Stimulated activated CD4-positive, alpha-beta T cell treated with anti-CD3 and anti-CD28 coated beads, Interleukin-15, amount 100 ng/mL, for 48 hours (primary cell): Measurements from ENCODE around the gene TMEM74B.

Source experiments
- DNase-seq, 2 donors: peaks; one replicate each; pipeline ENCODE4 v3.0.0-alpha.2; 2020; ENCODE audit warnings: low read depth in 2 of 2

TMEM74B gene

GRCh38 chr20:1205802-1206201 lies 21.0 kb upstream of the TMEM74B start:
- DNase-seq, result no peak

- no peak for DNase-seq
These were observed 19.8 kb upstream of the TMEM74B start for GRCh38 chr20:1204576-1204975.

- DNase-seq, result no peak
These were observed 19.3 kb upstream of the TMEM74B start for GRCh38 chr20:1204113-1204512.

- DNase-seq, result no peak
These were observed 18.8 kb upstream of the TMEM74B start for GRCh38 chr20:1203630-1204029.

- no peak for DNase-seq
These were observed 18.2 kb upstream of the TMEM74B start, which contains the start of gene C20orf202 for GRCh38 chr20:1202762-1203504. Gene C20orf202, plus strand, starts transcription at chr20:1203454. Its CDS starts 132 bp downstream, at chr20:1203586.

GRCh38 chr20:1199964-1200363 lies 15.2 kb upstream of the TMEM74B start:
- DNase-seq, result no peak

GRCh38 chr20:1199212-1199873 lies 14.6 kb upstream of the TMEM74B start:
- DNase-seq, result no peak

- DNase-seq, result no peak
These were observed 14.0 kb upstream of the TMEM74B start for GRCh38 chr20:1198751-1199150.

GRCh38 chr20:1197801-1198200 lies 13.0 kb upstream of the TMEM74B start:
- no peak for DNase-seq

- no peak for DNase-seq
These were observed 11.9 kb upstream of the TMEM74B start for GRCh38 chr20:1196634-1197033.

GRCh38 chr20:1195226-1195625 lies 10.4 kb upstream of the TMEM74B start:
- DNase-seq, result no peak

GRCh38 chr20:1191299-1191698 lies 6.5 kb upstream of the TMEM74B start:
- no peak for DNase-seq

- no peak for DNase-seq
These were observed 6.1 kb upstream of the TMEM74B start for GRCh38 chr20:1190847-1191246.

- DNase-seq, result no peak
These were observed 5.0 kb upstream of the TMEM74B start for GRCh38 chr20:1189827-1190226.

- no peak for DNase-seq
These were observed 3.6 kb upstream of the TMEM74B start for GRCh38 chr20:1188347-1188746.

- DNase-seq, result no peak
These were observed 2.9 kb upstream of the TMEM74B start for GRCh38 chr20:1187605-1188171.

GRCh38 chr20:1186367-1186991 lies 1.7 kb upstream of the TMEM74B start:
- no peak for DNase-seq

- peak; percentile 30 to 39 for DNase-seq
These were observed 1.1 kb upstream of the TMEM74B start for GRCh38 chr20:1185790-1186334.

GRCh38 chr20:1185316-1185741 lies 548 bp upstream of the TMEM74B start:
- no peak for DNase-seq

GRCh38 chr20:1184260-1184637 lies 532 bp downstream of the TMEM74B start:
- no peak for DNase-seq

- no peak for DNase-seq
These were observed 1.6 kb downstream of the TMEM74B start for GRCh38 chr20:1183153-1183552.

GRCh38 chr20:1182106-1182505 lies 2.7 kb downstream of the TMEM74B start:
- DNase-seq, result no peak
